SJCRH30 (cell line): ENCODE data around the gene DCUN1D3. TPM values are rescaled to one million over a fixed set of nuclear protein-coding genes. Genes with fewer than 3 reads are reported as not detected.

Source experiments
- DNase-seq, 2 experiments: peaks; one replicate each; pipeline ENCODE4 v3.0.0-alpha.2; 2015 to 2020
- H3K27ac ChIP-seq: fragments of 250-450 bp; sonication (Bioruptor Pico); 2 replicates; pipeline ENCODE4 v1.5.1; 2020; ENCODE audit warnings: mild to moderate bottlenecking, moderate library complexity
- H3K27me3 ChIP-seq: fragments of 250-450 bp; sonication (Bioruptor Pico); 2 replicates; pipeline ENCODE4 v1.5.1; 2020; ENCODE audit warnings: mild to moderate bottlenecking, moderate library complexity
- H3K36me3 ChIP-seq: fragments of 250-450 bp; sonication (Bioruptor Pico); 2 replicates; pipeline ENCODE4 v1.5.1; 2020; ENCODE audit warnings: mild to moderate bottlenecking, moderate library complexity
- H3K4me1 ChIP-seq: fragments of 250-450 bp; sonication (Bioruptor Pico); 2 replicates; pipeline ENCODE4 v1.5.1; 2020; ENCODE audit warnings: mild to moderate bottlenecking, moderate library complexity
- H3K4me3 ChIP-seq: fragments of 250-450 bp; sonication (Bioruptor Pico); 2 replicates; pipeline ENCODE4 v1.5.1; 2020; ENCODE audit warnings: mild to moderate bottlenecking, moderate library complexity
- H3K9me3 ChIP-seq: fragments of 250-450 bp; sonication (Bioruptor Pico); replicated peaks from 2 replicates; pipeline ENCODE4 v1.5.1; 2020; ENCODE audit warnings: mild to moderate bottlenecking, moderate library complexity
- total RNA-seq: library from RNA; depleted of rRNA; stranded (reverse); fragments of >200 nt; shearing (Covaris generic); gene quantifications from 2 replicates; pipeline ENCODE4 v1.2.3, GENCODE V29; 2014

Gene DCUN1D3
- total RNA-seq, 1 experiment from 2014 or later, result 7.8 TPM

DNA sequence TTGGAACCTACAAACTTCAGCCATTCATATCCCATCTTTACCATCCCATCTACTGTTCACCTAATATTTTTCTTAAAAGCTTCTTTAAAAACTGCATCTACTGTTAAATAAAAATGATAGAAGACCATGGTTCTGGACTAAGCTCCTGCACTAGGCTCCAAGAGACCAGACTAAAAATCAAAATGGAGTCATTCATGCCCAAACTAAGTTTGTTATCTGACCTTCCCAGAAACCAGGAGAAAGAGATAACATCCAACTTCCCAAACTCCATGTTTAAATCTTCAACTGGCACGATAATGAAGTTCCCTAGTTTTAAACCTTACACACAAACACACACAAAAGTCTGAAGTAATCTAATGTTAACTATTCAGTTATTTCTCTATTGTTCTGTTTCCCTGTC lies 13.8 kb downstream of the DCUN1D3 start:
- Histone ChIP-seq H3K36me3 (no peaks in the 10 kb centered on the region), H3K4me3 (no peak overlapping the region), H3K9me3 (no peaks in the 10 kb centered on the region), H3K27ac (no peak overlapping the region), H3K27me3 (no peaks in the 10 kb centered on the region), H3K4me1 (no peaks in the 10 kb centered on the region)
- DNase-seq, result no peak

GRCh38 chr16:20884240-20884556 lies 16.0 kb downstream of the DCUN1D3 start:
- Histone ChIP-seq H3K27ac (no peak overlapping the region), H3K36me3 (no peaks in the 10 kb centered on the region), H3K4me3 (no peak overlapping the region), H3K4me1 (no peaks in the 10 kb centered on the region), H3K9me3 (no peaks in the 10 kb centered on the region), H3K27me3 (no peaks in the 10 kb centered on the region)
- no peak for DNase-seq

DNA sequence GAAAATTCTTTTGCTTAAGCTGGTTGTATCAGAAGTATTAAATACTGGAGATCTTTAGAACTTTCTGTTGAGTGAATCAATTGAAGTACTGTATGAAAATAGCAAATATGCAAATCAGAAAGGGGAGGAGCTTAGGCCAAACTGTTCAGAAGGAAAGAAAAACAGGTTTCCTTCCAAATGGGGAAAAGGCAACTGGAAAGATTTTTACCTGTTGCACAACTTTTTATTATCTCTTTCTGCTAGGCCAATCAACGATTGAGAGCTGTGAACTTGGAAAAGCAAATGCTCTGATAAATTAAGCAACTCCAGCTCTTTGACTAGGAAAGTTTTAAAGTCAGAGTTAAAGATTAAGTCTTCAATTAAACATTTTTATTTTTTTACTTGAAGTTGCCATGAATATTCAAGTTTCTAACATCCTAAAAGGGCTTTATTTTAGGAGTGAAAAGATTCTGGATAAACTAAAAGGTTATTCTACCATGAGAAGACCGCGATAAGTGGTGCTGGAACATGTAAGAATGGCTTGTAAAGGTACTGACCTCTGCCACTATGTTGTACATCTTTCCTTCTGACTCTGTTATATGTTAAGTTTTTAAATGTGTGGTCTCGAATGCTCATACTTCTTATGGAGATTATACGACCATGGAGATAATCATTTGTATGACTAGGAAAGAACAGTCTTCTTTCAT lies 16.5 kb downstream of the DCUN1D3 start:
- DNase-seq, result no peak
- Histone ChIP-seq H3K4me3 (no peak overlapping the region), H3K27me3 (no peaks in the 10 kb centered on the region), H3K36me3 (no peaks in the 10 kb centered on the region), H3K27ac (no peak overlapping the region), H3K4me1 (no peaks in the 10 kb centered on the region), H3K9me3 (no peaks in the 10 kb centered on the region)

DNA sequence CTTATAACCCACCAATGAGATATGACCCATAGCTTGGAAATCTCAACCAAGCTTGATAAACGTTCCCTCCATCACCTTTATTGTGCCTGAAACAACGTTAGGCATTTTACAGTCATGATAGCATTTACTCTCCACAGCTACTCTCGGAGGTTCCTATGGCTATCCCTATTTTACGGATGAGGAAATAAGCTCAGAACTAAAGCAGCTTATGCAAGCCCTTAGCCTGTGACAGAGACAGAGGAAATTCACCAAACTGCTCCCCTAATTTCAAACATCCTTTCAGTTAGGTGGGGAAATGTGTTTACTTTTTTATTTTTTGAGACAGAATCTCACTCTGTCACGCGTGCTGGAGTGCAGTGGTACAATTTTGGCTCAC lies 18.7 kb downstream of the DCUN1D3 start:
- Histone ChIP-seq H3K4me1 (no peaks in the 10 kb centered on the region), H3K27me3 (no peaks in the 10 kb centered on the region), H3K36me3 (no peaks in the 10 kb centered on the region), H3K4me3 (no peak overlapping the region), H3K27ac (no peak overlapping the region), H3K9me3 (no peaks in the 10 kb centered on the region)
- DNase-seq, result no peak

- no peaks in the 10 kb centered on the region for H3K9me3 ChIP-seq
- H3K4me1 ChIP-seq, result no peaks in the 10 kb centered on the region
- H3K27me3 ChIP-seq, result no peaks in the 10 kb centered on the region
- DNase-seq, result no peak
- H3K4me3 ChIP-seq, result no peak overlapping the region
- no peak overlapping the region for H3K27ac ChIP-seq
- H3K36me3 ChIP-seq, result no peaks in the 10 kb centered on the region
Measured at GRCh38 chr16:20880867-20881502, 19.2 kb downstream of the DCUN1D3 start.

DNA sequence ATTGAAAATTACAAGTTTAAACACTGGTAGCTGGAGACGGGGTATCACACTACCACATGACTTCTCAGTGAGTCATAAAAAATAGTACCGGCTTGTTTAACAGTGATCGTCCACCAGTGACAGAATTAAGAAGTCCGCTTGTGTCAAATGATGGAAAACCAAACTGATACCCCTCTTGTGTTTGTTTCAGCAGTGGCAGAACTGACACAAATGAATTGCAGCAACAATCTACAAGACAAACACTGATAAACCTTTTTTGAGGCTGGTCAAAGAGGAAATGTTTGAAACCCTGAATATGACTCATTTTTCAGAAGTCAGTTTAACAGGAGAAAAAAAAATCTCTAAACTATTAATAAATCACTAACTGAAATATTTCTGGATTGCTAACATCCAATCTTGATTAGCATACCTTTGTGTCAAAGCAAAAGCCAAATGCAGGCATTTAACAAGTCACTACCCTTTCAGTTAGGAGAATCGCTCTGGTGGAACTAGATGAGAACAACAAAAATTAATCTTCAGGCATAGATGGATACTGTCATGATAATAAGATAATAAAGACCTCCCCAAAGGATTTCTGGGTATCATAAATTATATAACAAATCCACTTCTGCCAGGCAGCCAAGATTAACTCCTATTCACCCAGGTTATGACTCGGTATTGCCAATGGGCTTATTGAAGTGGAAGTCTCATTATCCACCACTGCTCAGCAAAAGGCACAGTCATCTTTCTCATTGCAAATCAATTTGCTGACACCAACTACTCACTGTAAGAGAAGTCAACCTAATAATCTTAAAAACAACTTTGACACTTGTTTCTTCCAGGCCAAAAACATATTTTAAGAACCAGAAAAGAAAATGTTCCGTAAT lies 20.8 kb downstream of the DCUN1D3 start:
- Histone ChIP-seq H3K9me3 (no peaks in the 10 kb centered on the region), H3K4me3 (no peak overlapping the region), H3K27ac (no peak overlapping the region), H3K27me3 (no peaks in the 10 kb centered on the region), H3K4me1 (no peaks in the 10 kb centered on the region), H3K36me3 (no peaks in the 10 kb centered on the region)
- DNase-seq, result no peak

- Histone ChIP-seq H3K27me3 (no peaks in the 10 kb centered on the region), H3K36me3 (no peaks in the 10 kb centered on the region), H3K4me3 (no peak overlapping the region), H3K27ac (no peak overlapping the region), H3K4me1 (no peaks in the 10 kb centered on the region), H3K9me3 (no peaks in the 10 kb centered on the region)
- no peak for DNase-seq
Measured at GRCh38 chr16:20878682-20879147, 21.4 kb downstream of the DCUN1D3 start.

GRCh38 chr16:20875355-20875650 lies 24.9 kb downstream of the DCUN1D3 start:
- Histone ChIP-seq H3K4me3 (no peak overlapping the region), H3K27me3 (no peaks in the 10 kb centered on the region), H3K36me3 (no peaks in the 10 kb centered on the region), H3K4me1 (no peaks in the 10 kb centered on the region), H3K9me3 (no peaks in the 10 kb centered on the region), H3K27ac (no peak overlapping the region)
- no peak for DNase-seq

DNA sequence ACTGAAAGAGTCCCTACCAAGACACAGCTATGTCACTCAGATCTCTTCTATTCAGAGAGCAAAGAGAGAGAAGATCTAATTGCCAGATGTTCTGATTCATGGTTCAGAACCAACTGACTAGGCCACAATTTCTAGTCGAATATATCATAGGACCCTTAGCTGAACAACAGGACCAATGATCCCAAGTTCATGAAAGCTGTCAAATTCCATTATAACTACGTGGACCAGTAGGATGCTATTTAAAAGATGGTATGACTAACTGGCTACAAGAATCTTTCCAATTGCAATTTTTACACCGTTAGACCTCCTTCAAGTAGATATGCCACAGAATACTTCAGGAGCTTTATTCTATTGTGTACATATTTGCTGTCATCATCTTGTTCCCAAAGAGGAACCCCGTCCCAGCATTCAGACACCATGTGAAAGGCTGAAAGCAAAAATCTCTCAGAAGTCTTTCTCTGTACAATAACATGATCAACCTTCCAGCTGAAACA lies 26.0 kb downstream of the DCUN1D3 start:
- H3K9me3 ChIP-seq, result no peaks in the 10 kb centered on the region
- H3K4me3 ChIP-seq, result no peak overlapping the region
- no peaks in the 10 kb centered on the region for H3K36me3 ChIP-seq
- no peak for DNase-seq
- H3K4me1 ChIP-seq, result no peaks in the 10 kb centered on the region
- H3K27ac ChIP-seq, result no peak overlapping the region
- no peaks in the 10 kb centered on the region for H3K27me3 ChIP-seq

GRCh38 chr16:20873331-20873730 lies 26.8 kb downstream of the DCUN1D3 start:
- H3K36me3 ChIP-seq, result no peaks in the 10 kb centered on the region
- no peak overlapping the region for H3K4me3 ChIP-seq
- no peaks in the 10 kb centered on the region for H3K9me3 ChIP-seq
- H3K4me1 ChIP-seq, result no peaks in the 10 kb centered on the region
- no peaks in the 10 kb centered on the region for H3K27me3 ChIP-seq
- H3K27ac ChIP-seq, result no peak overlapping the region
- no peak for DNase-seq

- Histone ChIP-seq H3K4me3 (no peak overlapping the region), H3K27ac (no peak overlapping the region), H3K4me1 (no peaks in the 10 kb centered on the region), H3K9me3 (no peaks in the 10 kb centered on the region), H3K36me3 (no peaks in the 10 kb centered on the region), H3K27me3 (no peaks in the 10 kb centered on the region)
- DNase-seq, result no peak
Measured at GRCh38 chr16:20871941-20872815, 28.0 kb downstream of the DCUN1D3 start.

DNA sequence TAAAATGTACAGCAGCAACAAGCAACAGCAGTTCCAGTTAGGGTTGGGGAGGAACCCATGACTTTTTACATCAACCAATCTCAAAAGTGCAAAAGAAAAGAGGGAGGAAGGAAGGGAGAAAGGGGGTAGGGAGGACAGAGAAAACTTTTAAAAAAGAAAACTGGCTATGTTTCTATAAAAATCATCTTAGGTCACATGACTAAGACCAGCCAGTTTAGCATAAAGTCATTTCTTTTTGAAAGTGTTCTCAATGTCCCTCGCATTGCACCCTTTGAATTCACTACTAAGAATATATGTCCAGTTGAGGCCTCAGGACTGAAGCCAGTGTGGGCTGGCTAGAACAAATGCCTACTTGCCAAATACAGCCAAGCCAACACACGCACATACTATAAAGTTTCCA lies 28.9 kb downstream of the DCUN1D3 start:
- H3K4me1 ChIP-seq, result peaks cover 8% of the 10 kb centered on the region
- H3K27ac ChIP-seq, result no peak overlapping the region
- no peaks in the 10 kb centered on the region for H3K27me3 ChIP-seq
- no peaks in the 10 kb centered on the region for H3K36me3 ChIP-seq
- H3K4me3 ChIP-seq, result no peak overlapping the region
- H3K9me3 ChIP-seq, result no peaks in the 10 kb centered on the region
- no peak for DNase-seq

- Histone ChIP-seq H3K9me3 (no peaks in the 10 kb centered on the region), H3K4me1 (peaks cover 18% of the 10 kb centered on the region), H3K27ac (no peak overlapping the region), H3K36me3 (no peaks in the 10 kb centered on the region), H3K27me3 (no peaks in the 10 kb centered on the region), H3K4me3 (no peak overlapping the region)
- no peak for DNase-seq
Measured at GRCh38 chr16:20870122-20870820, 29.9 kb downstream of the DCUN1D3 start.

DNA sequence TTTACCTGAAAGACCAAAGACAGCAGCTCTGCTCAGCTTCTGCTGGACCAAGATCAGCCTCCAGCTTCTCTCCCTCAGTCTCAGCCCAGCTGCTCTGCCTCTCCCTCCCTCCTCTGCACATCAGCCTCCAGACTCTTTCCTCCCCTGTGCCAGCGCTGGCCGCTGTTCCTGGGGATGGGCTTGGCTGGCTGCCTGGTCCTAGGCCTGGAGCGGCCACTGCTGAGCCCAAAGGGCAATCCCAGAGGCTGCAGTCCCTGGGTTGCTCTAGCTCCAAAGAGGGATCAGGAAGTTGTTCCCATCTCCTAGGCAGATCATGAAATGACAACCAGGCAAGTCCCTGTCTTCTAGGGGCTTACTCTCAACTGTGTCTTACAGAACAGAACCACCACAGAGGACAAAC lies 31.3 kb downstream of the DCUN1D3 start:
- Histone ChIP-seq H3K4me3 (no peak overlapping the region), H3K27me3 (no peaks in the 10 kb centered on the region), H3K4me1 (peaks cover 24% of the 10 kb centered on the region), H3K27ac (no peak overlapping the region), H3K36me3 (no peaks in the 10 kb centered on the region), H3K9me3 (no peaks in the 10 kb centered on the region)
- peak; percentile 42 to 61 for DNase-seq
